HG03108 (cell line): ENCODE measurements around the gene GRIFIN.

Experiments used
- ATAC-seq: cut with Tn5 transposase; IDR thresholded peaks from one replicate; pipeline ENCODE4 v1.9.1; 2021; ENCODE audit warnings: moderate library complexity; ENCODE audit not compliant: unreplicated experiment

The GRIFIN gene

GRCh38 chr7:2437136-2437535 lies 39.1 kb downstream of the GRIFIN start:
- ATAC-seq = no peak

DNA sequence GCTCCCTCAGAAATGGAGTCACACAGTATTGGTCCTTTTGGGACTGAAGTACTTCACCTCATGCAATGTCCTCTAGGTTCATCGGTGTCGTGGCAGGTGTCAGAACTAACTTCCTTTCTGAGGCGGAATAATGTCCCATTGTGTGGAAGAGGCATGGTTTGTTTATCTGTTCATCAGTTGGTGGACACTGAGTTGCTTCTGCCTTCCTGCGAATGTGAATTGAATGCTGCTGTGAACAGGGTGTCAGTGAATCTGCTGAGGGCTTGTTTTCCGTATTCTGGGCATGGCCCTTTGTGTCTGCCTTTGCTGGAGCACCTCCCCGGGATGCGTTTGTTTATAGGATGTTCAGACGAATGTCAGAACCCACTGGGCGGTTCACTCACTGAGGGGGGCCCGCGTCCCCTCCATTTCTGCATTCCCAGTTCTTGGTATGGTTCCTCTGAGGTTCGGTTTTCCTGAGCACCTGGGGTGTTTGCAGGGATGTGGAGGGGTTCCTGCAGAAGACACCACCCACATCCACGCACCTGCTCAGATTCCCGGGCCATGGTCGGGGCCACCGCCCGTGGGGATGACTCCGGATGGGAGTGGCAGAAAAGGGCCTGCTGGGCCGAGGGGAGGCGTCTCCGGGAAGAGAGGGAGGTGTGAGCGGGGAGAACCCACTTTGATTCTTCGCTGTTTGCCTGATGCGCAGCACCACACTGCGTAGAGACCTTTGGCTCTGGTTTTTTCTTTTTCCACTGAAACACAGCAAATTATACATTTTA lies 39.7 kb downstream of the GRIFIN start:
- ATAC-seq = no peak

DNA sequence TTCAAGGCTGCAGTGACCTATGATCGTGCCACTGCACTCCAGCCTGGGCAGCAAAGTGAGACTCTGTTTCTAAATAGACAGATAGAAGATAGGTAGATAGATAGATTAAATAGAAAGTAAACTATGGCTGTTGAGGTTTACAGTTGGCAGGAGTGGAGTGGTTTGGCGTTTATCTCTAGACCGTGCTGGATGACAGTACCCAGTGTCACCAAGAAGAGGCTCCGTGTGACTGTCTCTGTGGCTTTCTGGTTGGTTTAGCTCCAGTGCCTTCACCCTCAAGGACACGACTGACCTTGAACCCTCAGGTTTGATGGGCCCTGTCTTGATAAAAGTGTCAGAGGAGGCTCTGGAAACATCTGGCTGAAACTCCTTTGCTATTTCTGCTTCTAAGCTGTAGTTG lies 41.1 kb downstream of the GRIFIN start:
- no peak for ATAC-seq

DNA sequence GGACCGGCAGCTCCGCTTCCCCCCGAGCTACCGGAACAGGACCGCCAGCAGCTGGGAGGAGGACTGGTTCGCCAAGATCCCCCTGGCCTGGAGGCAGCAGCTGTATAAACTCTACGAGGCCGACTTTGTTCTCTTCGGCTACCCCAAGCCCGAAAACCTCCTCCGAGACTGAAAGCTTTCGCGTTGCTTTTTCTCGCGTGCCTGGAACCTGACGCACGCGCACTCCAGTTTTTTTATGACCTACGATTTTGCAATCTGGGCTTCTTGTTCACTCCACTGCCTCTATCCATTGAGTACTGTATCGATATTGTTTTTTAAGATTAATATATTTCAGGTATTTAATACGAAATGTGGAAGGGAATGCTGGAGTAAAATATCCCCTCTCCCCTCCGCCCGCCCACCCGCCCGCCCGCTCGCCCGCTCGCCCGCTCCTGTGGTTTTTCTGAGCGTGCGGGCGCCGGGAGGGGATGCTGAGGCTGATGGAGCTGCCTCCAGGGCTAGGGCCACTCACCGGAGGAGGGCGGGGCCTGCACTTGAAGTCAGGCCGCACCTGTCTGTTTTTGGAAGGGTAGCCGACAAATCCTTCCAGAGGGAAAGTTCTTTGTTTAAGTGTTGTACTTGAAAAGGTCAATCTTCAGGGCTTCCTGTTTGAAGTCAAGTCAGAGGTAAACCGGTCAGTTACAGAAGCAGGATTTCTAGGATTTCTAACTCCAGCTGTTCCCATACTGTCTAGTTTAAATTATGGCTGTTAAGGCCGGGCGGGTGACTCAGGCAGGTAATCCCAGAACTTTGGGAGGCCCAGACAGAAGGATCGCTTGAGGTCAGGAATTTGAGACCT lies 42.3 kb downstream of the GRIFIN start:
- no peak for ATAC-seq

DNA sequence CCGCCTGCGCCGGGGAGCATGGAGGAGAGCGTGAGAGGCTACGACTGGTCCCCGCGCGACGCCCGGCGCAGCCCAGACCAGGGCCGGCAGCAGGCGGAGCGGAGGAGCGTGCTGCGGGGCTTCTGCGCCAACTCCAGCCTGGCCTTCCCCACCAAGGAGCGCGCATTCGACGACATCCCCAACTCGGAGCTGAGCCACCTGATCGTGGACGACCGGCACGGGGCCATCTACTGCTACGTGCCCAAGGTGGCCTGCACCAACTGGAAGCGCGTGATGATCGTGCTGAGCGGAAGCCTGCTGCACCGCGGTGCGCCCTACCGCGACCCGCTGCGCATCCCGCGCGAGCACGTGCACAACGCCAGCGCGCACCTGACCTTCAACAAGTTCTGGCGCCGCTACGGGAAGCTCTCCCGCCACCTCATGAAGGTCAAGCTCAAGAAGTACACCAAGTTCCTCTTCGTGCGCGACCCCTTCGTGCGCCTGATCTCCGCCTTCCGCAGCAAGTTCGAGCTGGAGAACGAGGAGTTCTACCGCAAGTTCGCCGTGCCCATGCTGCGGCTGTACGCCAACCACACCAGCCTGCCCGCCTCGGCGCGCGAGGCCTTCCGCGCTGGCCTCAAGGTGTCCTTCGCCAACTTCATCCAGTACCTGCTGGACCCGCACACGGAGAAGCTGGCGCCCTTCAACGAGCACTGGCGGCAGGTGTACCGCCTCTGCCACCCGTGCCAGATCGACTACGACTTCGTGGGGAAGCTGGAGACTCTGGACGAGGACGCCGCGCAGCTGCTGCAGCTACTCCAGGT lies 43.1 kb downstream of the GRIFIN start:
- no peak for ATAC-seq

DNA sequence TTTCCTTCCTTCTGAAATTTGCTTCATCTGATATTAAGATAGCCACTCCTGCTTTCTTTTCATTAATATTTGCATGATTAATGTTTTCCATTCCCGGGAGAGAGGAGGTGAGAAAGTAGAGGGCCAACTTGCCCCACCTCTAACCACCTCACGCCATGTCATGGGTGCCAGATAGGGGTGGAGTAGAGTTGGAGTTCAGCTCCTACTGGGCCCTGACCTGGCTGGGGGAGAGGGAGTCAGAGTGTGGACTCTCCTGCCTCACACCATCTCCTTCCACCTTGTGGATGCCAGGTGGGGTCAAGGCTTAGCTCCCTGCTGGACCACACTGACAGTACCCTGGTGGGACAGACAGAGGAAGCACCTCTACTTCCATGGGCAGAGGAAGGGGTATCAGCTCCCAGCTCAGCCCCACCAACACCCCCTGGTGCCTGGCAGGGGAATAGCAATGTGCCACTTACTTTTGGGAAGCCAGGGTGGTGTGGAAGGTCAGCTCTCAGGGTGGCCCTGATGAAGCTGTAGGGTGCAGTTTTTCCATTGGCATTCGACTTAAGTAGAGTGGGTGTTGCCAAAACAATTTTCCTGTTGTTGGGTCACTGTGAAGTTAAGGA lies 44.8 kb downstream of the GRIFIN start:
- ATAC-seq = no peak

DNA sequence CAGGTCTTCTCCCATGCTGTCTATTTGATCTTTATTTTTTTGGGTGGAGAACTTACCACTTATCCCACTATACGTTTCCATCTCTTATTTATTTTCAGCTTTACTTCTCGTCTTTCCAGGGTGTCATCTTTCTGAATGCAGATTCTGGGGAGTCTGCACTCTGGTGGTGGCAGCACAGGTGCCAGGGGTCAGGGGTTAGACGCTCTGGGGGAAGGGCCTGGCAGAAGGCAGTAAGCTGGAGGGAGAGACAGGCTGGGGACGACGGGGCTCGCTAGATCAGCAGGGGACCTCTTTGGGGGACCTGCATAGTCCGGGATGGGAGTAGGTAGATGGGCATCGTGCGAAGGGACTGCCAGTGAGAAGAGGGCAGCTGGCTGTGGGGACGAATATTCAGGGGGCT lies 50.4 kb downstream of the GRIFIN start:
- ATAC-seq = no peak
